Stimulated activated naive CD8-positive, alpha-beta T cell treated with anti-CD3 and anti-CD28 coated beads, Interleukin-15, Interleukin-2, amounts not matched to agents 100 ng/mL and 50 ng/mL, for 24 hours (primary cell): ENCODE data around the gene KCNMB3.
"Not testable (repeated sequence)": the region's sequence is repeated elsewhere in the genome, so short reads cannot be mapped to it uniquely, and the experiment has no call there.

Experiments
- H3K27ac Mint-ChIP-seq: one replicate; pipeline ENCODE4 v1.8.0; 2021; ENCODE audit warnings: mild to moderate bottlenecking, mixed read lengths
- H3K27me3 Mint-ChIP-seq: one replicate; pipeline ENCODE4 v1.8.0; 2021; ENCODE audit warnings: mixed read lengths
- H3K36me3 Mint-ChIP-seq: one replicate; pipeline ENCODE4 v1.8.0; 2021; ENCODE audit warnings: low read depth, mixed read lengths
- H3K4me1 Mint-ChIP-seq: one replicate; pipeline ENCODE4 v1.8.0; 2021; ENCODE audit warnings: low read depth, mixed read lengths
- H3K4me3 Mint-ChIP-seq: one replicate; pipeline ENCODE4 v1.8.0; 2021; ENCODE audit warnings: mild to moderate bottlenecking, mixed read lengths
- H3K9me3 Mint-ChIP-seq: one replicate; pipeline ENCODE4 v1.8.0; 2021; ENCODE audit warnings: mixed read lengths

The KCNMB3 gene

GRCh38 chr3:179247289-179248015, 3.5 kb downstream of the KCNMB3 start:
- no peaks in the 10 kb centered on the region for H3K36me3 Mint-ChIP-seq
- H3K9me3 Mint-ChIP-seq, result no peaks in the 10 kb centered on the region
- no peaks in the 10 kb centered on the region for H3K4me1 Mint-ChIP-seq
- no peaks in the 10 kb centered on the region for H3K27me3 Mint-ChIP-seq
- H3K27ac Mint-ChIP-seq, result no peak overlapping the region
- H3K4me3 Mint-ChIP-seq, result no peak overlapping the region

GRCh38 chr3:179244878-179245277, 6.0 kb downstream of the KCNMB3 start:
- H3K36me3 Mint-ChIP-seq, result no peaks in the 10 kb centered on the region
- no peak overlapping the region for H3K27ac Mint-ChIP-seq
- no peak overlapping the region for H3K4me3 Mint-ChIP-seq
- no peaks in the 10 kb centered on the region for H3K9me3 Mint-ChIP-seq
- no peaks in the 10 kb centered on the region for H3K4me1 Mint-ChIP-seq
- H3K27me3 Mint-ChIP-seq, result no peaks in the 10 kb centered on the region

- H3K4me3 Mint-ChIP-seq, H3K9me3 Mint-ChIP-seq, H3K27me3 Mint-ChIP-seq, H3K36me3 Mint-ChIP-seq, H3K4me1 Mint-ChIP-seq, H3K27ac Mint-ChIP-seq: not testable (repeated sequence)
Measured at GRCh38 chr3:179242859-179243258, 8.1 kb downstream of the KCNMB3 start.

- not testable (repeated sequence) for H3K27ac Mint-ChIP-seq, H3K36me3 Mint-ChIP-seq, H3K27me3 Mint-ChIP-seq, H3K9me3 Mint-ChIP-seq, H3K4me1 Mint-ChIP-seq, H3K4me3 Mint-ChIP-seq
Measured at GRCh38 chr3:179240299-179240698, 10.6 kb downstream of the KCNMB3 start.

GRCh38 chr3:179236669-179237301, 14.1 kb downstream of the KCNMB3 start:
- Mint-ChIP-seq H3K9me3 (no peaks in the 10 kb centered on the region), H3K27me3 (no peaks in the 10 kb centered on the region), H3K4me1 (peaks cover 4% of the 10 kb centered on the region), H3K27ac (peak overlapping the region; percentile 67), H3K36me3 (peaks cover 16% of the 10 kb centered on the region), H3K4me3 (no peak overlapping the region)

- Mint-ChIP-seq H3K4me1 (peaks cover 4% of the 10 kb centered on the region), H3K9me3 (no peaks in the 10 kb centered on the region), H3K27ac (no peak overlapping the region), H3K4me3 (no peak overlapping the region), H3K36me3 (peaks cover 32% of the 10 kb centered on the region), H3K27me3 (no peaks in the 10 kb centered on the region)
Measured at GRCh38 chr3:179234199-179234598, 16.7 kb downstream of the KCNMB3 start.

- Mint-ChIP-seq H3K4me3 (no peak overlapping the region), H3K27me3 (no peaks in the 10 kb centered on the region), H3K4me1 (peaks cover 4% of the 10 kb centered on the region), H3K27ac (no peak overlapping the region), H3K36me3 (peaks cover 35% of the 10 kb centered on the region), H3K9me3 (no peaks in the 10 kb centered on the region)
Measured at GRCh38 chr3:179233043-179233442, 17.9 kb downstream of the KCNMB3 start.

GRCh38 chr3:179229177-179229576, 21.7 kb downstream of the KCNMB3 start:
- H3K4me1 Mint-ChIP-seq, result peaks cover 6% of the 10 kb centered on the region
- no peak overlapping the region for H3K4me3 Mint-ChIP-seq
- H3K27ac Mint-ChIP-seq, result no peak overlapping the region
- H3K9me3 Mint-ChIP-seq, result no peaks in the 10 kb centered on the region
- no peaks in the 10 kb centered on the region for H3K27me3 Mint-ChIP-seq
- H3K36me3 Mint-ChIP-seq, result peaks cover 42% of the 10 kb centered on the region

GRCh38 chr3:179227349-179227748, 23.6 kb downstream of the KCNMB3 start:
- peaks cover 6% of the 10 kb centered on the region for H3K4me1 Mint-ChIP-seq

GRCh38 chr3:179224584-179224983, 26.3 kb downstream of the KCNMB3 start:
- Mint-ChIP-seq H3K36me3 (peaks cover 47% of the 10 kb centered on the region), H3K27ac (no peak overlapping the region), H3K27me3 (no peaks in the 10 kb centered on the region), H3K4me3 (no peak overlapping the region), H3K9me3 (no peaks in the 10 kb centered on the region), H3K4me1 (peaks cover 6% of the 10 kb centered on the region)

More at GRCh38 chr3:179227349-179227748, 23.6 kb downstream of the KCNMB3 start:
- H3K27me3 Mint-ChIP-seq, result no peaks in the 10 kb centered on the region
- H3K27ac Mint-ChIP-seq, result no peak overlapping the region
- peaks cover 55% of the 10 kb centered on the region for H3K36me3 Mint-ChIP-seq
- H3K4me3 Mint-ChIP-seq, result no peak overlapping the region
- no peaks in the 10 kb centered on the region for H3K9me3 Mint-ChIP-seq

- H3K4me3 Mint-ChIP-seq, result no peak overlapping the region
- peaks cover 6% of the 10 kb centered on the region for H3K4me1 Mint-ChIP-seq
- H3K9me3 Mint-ChIP-seq, result no peaks in the 10 kb centered on the region
- peaks cover 51% of the 10 kb centered on the region for H3K36me3 Mint-ChIP-seq
- H3K27ac Mint-ChIP-seq, result no peak overlapping the region
- no peaks in the 10 kb centered on the region for H3K27me3 Mint-ChIP-seq
Measured at GRCh38 chr3:179223548-179223947, 27.4 kb downstream of the KCNMB3 start.

- not testable (repeated sequence) for H3K27me3 Mint-ChIP-seq, H3K9me3 Mint-ChIP-seq, H3K4me3 Mint-ChIP-seq, H3K27ac Mint-ChIP-seq, H3K4me1 Mint-ChIP-seq
- peaks cover 28% of the 10 kb centered on the region for H3K36me3 Mint-ChIP-seq
Measured at GRCh38 chr3:179218213-179218612, 32.7 kb downstream of the KCNMB3 start.

GRCh38 chr3:179215550-179215949, 35.4 kb downstream of the KCNMB3 start:
- Mint-ChIP-seq H3K36me3 (peaks cover 16% of the 10 kb centered on the region), H3K27ac (peak overlapping the region; percentile 73)
- H3K9me3 Mint-ChIP-seq, H3K4me3 Mint-ChIP-seq, H3K27me3 Mint-ChIP-seq, H3K4me1 Mint-ChIP-seq: not testable (repeated sequence)

GRCh38 chr3:179200790-179201189, 50.1 kb downstream of the KCNMB3 start:
- Mint-ChIP-seq H3K27me3 (no peaks in the 10 kb centered on the region), H3K27ac (no peak overlapping the region), H3K4me1 (peaks cover 29% of the 10 kb centered on the region), H3K9me3 (no peaks in the 10 kb centered on the region), H3K36me3 (peaks cover 19% of the 10 kb centered on the region), H3K4me3 (no peak overlapping the region)

- Mint-ChIP-seq H3K36me3 (peaks cover 14% of the 10 kb centered on the region), H3K27ac (peak overlapping the region; percentile 38), H3K4me3 (no peak overlapping the region), H3K9me3 (no peaks in the 10 kb centered on the region), H3K27me3 (no peaks in the 10 kb centered on the region), H3K4me1 (peaks cover 57% of the 10 kb centered on the region)
Measured at GRCh38 chr3:179196700-179197099, 54.2 kb downstream of the KCNMB3 start.

GRCh38 chr3:179196098-179196497, 54.8 kb downstream of the KCNMB3 start:
- no peak overlapping the region for H3K4me3 Mint-ChIP-seq
- H3K4me1 Mint-ChIP-seq, result peaks cover 56% of the 10 kb centered on the region
- peaks cover 11% of the 10 kb centered on the region for H3K36me3 Mint-ChIP-seq
- H3K9me3 Mint-ChIP-seq, result no peaks in the 10 kb centered on the region
- H3K27me3 Mint-ChIP-seq, result no peaks in the 10 kb centered on the region
- H3K27ac Mint-ChIP-seq, result no peak overlapping the region
